PC-9 (cell line): ENCODE measurements around the gene ATXN1.

Experiments used
- EZH2 ChIP-seq: fragments of 200-600 bp; sonication (generic); IDR thresholded peaks from 2 replicates; pipeline ENCODE4 v1.8.0; 2017; ENCODE audit warnings: antibody characterized with exemption, low read depth
- TF ChIP-seq, protein P1 (sequence below): fragments of 200-600 bp; sonication (generic); conservative IDR thresholded peaks from 2 replicates; pipeline ENCODE4 v1.6.1; 2017; ENCODE audit warnings: mixed run types, antibody characterized with exemption, mild to moderate bottlenecking, moderate library complexity

GRCh38 chr6:16749516-16750485, 11.5 kb downstream of the ATXN1 start:
- TF ChIP-seq EZH2, result no peak
- TF ChIP-seq, protein P1, sequence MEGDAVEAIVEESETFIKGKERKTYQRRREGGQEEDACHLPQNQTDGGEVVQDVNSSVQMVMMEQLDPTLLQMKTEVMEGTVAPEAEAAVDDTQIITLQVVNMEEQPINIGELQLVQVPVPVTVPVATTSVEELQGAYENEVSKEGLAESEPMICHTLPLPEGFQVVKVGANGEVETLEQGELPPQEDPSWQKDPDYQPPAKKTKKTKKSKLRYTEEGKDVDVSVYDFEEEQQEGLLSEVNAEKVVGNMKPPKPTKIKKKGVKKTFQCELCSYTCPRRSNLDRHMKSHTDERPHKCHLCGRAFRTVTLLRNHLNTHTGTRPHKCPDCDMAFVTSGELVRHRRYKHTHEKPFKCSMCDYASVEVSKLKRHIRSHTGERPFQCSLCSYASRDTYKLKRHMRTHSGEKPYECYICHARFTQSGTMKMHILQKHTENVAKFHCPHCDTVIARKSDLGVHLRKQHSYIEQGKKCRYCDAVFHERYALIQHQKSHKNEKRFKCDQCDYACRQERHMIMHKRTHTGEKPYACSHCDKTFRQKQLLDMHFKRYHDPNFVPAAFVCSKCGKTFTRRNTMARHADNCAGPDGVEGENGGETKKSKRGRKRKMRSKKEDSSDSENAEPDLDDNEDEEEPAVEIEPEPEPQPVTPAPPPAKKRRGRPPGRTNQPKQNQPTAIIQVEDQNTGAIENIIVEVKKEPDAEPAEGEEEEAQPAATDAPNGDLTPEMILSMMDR, result no peak
